Activated T-helper 1 cell treated with Interleukin-2 at 50 U/mL for 16 hours (primary cell): ENCODE measurements around the gene CA10.

ENCODE experiments used
- DNase-seq: peaks from one replicate; pipeline ENCODE4 v3.0.0-alpha.2; 2020; ENCODE audit warnings: low read depth

CA10 gene

DNA sequence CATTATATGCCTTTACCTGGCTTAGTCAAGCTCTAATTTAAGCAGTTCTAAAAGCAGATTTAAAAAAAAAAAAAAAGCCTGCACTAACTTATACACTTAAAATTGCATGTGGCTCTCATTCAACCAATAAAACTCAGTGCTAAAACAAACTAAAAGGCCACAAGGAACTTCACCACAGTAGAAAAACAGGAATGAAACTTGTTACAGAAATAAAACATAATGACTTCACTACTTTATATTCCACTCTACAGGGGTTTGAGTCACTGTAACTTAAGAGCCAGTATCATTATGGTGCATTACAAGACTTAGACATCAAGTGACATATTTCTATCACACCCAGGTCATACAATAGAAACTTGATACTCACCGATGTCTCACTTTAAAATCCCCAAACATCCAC, 11.1 kb downstream of the CA10 start:
- no peak for DNase-seq

GRCh38 chr17:52145476-52145875, 13.0 kb downstream of the CA10 start:
- no peak for DNase-seq

- no peak for DNase-seq
Measured at GRCh38 chr17:52143542-52143941, 15.0 kb downstream of the CA10 start.

GRCh38 chr17:52140601-52141000, 17.9 kb downstream of the CA10 start:
- DNase-seq, result no peak

GRCh38 chr17:52138752-52139151, 19.8 kb downstream of the CA10 start:
- DNase-seq, result no peak

- DNase-seq, result no peak
Measured at GRCh38 chr17:52138350-52138749, 20.2 kb downstream of the CA10 start.

DNA sequence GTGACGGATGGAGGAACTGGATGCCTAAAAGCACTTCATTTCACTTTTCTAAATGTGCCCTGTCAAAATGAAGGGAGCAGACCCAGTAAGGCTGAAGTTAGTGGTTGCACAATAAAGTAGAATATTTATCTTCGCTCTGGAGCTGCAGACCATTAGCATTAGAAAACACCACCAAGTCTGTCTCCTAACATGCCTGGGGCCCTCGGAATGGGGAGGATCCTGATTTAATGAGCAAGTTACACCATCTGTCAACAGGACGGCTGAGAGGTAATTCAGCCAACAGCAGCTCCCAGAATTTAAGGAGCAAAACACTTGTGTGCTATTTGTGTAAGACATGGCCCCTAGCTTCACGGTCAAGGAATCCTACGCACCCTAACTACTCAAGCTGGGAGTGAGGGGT, 22.3 kb downstream of the CA10 start:
- no peak for DNase-seq

DNA sequence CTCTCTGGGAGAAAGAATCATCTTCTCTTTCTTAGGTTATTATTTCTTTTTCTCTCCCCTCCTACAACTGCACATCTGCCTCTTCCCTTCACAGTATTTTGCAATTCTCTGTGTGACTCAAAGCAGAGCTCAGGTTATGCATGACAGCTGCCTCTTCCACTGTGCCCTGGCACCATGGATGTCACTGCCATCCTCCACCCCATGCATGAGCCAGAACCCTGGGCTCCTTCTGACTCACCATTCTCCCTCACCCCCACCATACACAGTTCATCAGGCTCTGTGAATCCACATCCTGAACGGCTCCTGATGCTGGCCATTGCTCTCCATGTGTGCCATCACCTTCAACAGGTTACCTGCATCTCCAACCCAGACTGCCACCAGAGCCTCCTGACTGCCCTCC, 23.9 kb downstream of the CA10 start:
- no peak for DNase-seq

GRCh38 chr17:52128721-52129120, 29.8 kb downstream of the CA10 start:
- no peak for DNase-seq

DNA sequence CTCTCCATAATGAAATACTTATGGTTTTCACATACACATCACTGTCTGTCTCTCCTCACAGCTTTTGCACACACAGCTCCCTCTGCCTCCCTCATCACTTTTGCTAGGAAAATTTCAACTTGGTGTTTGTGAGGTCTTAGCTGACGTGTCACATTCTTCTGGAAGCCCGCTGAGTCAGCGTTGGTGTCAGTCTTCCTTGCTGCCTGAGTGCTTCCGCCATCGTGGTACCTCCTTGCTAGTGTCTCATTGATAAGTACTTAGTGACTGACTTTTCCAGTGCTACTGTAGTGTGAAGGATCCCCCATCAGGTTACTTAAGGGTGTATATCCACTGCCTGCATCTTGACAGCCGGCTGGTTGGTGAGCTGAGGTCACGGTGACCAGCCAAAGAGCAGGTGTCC, 33.5 kb downstream of the CA10 start:
- DNase-seq, result no peak

GRCh38 chr17:52124561-52124960, 34.0 kb downstream of the CA10 start:
- DNase-seq, result no peak

GRCh38 chr17:52120465-52120864, 38.0 kb downstream of the CA10 start:
- DNase-seq, result no peak

GRCh38 chr17:52110923-52111581, 47.5 kb downstream of the CA10 start:
- DNase-seq, result no peak

DNA sequence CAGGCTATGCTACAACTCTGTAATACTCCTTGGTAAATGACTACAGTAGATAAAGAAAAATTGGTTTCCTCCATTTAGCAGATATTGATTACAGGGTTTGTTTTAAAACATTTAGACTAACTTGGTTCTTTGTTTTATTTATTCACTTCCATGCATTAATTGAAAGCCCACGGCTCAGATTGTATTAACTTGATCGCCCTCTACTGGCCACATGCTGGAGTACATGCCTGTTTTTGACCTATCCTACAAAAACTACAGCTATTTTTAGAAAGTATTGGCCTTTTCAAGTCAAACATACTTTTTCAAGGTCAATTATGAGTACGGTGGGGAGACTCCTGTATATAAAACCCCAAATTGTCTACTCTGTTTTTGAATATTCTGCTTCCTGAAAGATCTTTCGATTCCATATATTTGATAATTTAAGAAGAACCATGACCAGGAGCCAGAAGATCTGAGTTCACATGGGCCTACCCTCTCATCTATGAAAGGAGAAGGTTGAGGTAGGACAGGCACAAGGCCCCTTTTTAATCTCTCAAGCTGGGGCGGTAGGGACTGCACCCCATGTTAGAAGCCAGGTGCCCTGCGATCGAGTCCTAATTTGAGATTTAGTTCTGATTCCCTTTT, 51.8 kb downstream of the CA10 start:
- no peak for DNase-seq

- no peak for DNase-seq
Measured at GRCh38 chr17:52106072-52106471, 52.4 kb downstream of the CA10 start.

DNA sequence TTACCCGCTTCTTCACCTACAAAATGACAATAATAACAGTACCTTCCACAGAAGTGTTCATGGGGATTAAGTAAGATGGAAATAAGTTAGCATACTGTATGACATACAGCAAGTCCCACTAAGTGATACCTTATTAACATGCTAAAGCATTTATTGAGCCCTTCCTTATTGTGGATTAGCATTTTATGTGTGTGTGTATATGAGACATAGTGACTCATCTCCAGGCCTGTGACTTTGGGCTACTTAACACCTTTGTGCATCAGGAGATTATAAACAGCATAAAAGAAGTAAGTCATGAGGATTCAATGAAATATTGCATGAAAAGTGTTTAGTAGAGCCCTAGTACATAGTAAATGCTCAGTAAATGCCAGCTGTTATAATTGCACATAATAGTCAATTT, 52.9 kb downstream of the CA10 start:
- DNase-seq, result no peak

DNA sequence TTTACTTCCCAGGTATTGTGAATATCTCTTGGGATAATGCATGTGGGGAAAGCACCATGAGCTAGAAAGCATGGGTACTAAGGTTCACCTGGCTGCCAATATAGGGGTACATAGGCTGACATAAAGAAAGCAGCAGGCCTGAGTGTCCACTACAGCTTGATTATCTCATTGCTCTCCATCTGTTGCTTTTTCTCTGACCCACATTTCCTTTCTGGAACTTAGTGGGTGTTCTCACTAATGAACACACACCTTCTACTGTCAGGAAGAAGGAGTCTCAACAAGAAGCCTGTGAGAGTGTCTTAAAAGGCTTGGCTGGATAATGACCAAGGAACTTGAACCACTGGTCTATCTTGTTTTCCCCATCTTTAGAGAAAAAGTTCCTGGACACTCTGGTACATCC, 62.5 kb downstream of the CA10 start:
- no peak for DNase-seq

DNA sequence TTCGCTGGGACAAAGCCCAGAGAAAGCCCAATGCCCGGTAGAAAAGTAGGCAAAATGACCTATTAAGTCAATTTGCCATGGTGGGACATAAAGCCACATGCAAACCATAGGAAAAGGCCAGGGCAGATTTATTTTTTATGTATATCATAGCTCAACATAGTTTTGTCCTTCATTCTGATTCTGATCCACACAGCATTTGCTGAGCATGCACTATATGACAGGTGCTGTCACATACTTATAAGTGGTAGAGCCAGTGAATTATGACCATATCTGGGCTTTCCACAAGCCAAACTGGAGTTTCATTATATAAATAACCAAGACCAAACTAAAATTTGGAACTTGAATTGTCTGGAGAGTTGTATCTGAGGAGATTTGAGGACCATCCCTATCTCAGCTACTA, 74.3 kb downstream of the CA10 start:
- no peak for DNase-seq

- DNase-seq, result no peak
Measured at GRCh38 chr17:52079496-52079895, 79.0 kb downstream of the CA10 start.

DNA sequence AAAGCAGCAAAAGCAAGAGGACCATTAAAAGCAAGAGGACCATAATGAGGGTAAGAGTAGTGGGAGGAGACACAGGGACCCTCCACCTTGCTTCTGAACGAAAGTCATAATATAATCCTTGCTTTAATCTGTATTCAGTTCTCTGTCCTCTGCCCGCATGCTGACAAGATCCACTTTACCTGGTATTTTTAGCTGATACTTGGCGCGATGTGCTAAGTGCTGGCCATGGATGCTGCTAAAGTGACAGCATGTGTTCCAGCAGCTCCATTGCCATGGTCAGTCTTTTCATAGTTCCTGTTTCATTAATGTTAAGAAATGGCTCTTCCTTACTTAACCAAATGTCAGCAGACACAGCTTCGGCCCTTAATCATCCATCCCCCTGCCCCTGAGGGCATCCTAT, 86.8 kb downstream of the CA10 start:
- no peak for DNase-seq

DNA sequence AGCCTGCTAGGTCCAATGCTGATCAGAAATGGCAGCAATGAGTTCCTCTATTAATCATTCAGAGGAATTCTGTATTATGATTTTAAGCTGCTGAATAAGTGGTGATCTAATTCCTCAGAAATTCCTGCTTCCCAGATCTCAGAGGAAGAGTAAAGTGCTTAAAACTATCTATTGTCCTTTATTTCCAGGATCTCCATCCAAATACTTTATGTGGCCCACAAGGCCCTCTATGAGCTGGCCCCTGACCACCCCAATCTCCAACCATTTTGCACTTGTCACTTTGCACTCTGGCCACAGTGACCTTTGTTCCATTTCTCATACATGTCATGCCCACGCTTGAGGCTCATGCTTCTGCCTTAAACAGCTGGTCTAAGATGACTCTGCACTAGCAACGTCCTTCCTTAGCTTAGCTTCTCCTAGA, 93.7 kb downstream of the CA10 start:
- DNase-seq, result no peak

DNA sequence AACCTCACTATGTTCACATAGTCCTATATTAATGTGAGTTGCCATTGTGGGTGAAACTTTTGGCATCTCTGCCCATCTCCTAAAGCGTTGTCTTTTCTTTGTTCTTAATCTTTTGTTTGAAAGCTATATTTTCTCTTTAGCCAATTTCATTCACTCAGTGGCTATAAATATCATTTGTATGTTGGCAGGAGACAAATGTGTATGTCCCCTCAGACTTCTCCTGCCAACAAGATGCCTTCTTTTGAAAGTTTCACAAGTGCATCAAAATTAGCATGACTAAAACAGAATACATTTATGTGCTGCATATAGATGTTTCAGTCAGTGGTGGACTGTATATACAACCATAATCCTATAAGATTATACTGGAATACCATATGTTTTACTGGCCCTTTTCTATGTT, 109.0 kb downstream of the CA10 start:
- no peak for DNase-seq

GRCh38 chr17:52049051-52049450, 109.5 kb downstream of the CA10 start:
- no peak for DNase-seq
